HepG2 (cell line): Measurements from ENCODE around the gene BICRAL. TPM values are rescaled to one million over a fixed set of nuclear protein-coding genes. Genes with fewer than 3 reads are reported as not detected.
A peak's percentile ranks its signal among the peaks of the same experiment; 100 is the strongest.

Experiments
- ARNTL ChIP-seq: sonication (generic); formaldehyde crosslinking; IDR thresholded peaks from 2 replicates; pipeline ENCODE4 v1.4.0; 2020; ENCODE audit warnings: mild to moderate bottlenecking, missing genetic modification reagents
- CBX1 ChIP-seq: IDR thresholded peaks from one replicate; pipeline ENCODE4 v1.6.1; 2016; ENCODE audit warnings: antibody characterized with exemption, low read depth
- FOXC1 ChIP-seq: sonication (generic); formaldehyde crosslinking; IDR thresholded peaks from 2 replicates; pipeline ENCODE4 v1.8.0; 2022; ENCODE audit warnings: mild to moderate bottlenecking, missing genetic modification reagents, borderline replicate concordance
- GZF1 ChIP-seq: sonication (generic); formaldehyde crosslinking; IDR thresholded peaks from 2 replicates; pipeline ENCODE4 v1.5.1; 2020; ENCODE audit warnings: mild to moderate bottlenecking, missing genetic modification reagents
- HOXD1 ChIP-seq: sonication (generic); formaldehyde crosslinking; IDR thresholded peaks from 2 replicates; pipeline ENCODE4 v1.5.0; 2020; ENCODE audit warnings: missing genetic modification reagents
- IRF1 ChIP-seq: sonication (generic); formaldehyde crosslinking; IDR thresholded peaks from 2 replicates; pipeline ENCODE4 v1.4.0; 2020; ENCODE audit warnings: low read depth, mild to moderate bottlenecking, missing genetic modification reagents
- PHF21A ChIP-seq: sonication (generic); formaldehyde crosslinking; IDR thresholded peaks from 2 replicates; pipeline ENCODE4 v1.5.0; 2020; ENCODE audit warnings: mild to moderate bottlenecking, missing genetic modification reagents
- SYNCRIP ChIP-seq: fragments of 200-400 bp; formaldehyde crosslinking; IDR thresholded peaks from 2 replicates; pipeline ENCODE4 v1.6.1; 2018; ENCODE audit warnings: mild to moderate bottlenecking, low read depth, low read length; ENCODE audit not compliant: insufficient read depth
- TBX2 ChIP-seq: sonication (generic); formaldehyde crosslinking; IDR thresholded peaks from 2 replicates; pipeline ENCODE4 v1.5.0; 2020; ENCODE audit warnings: missing genetic modification reagents, mild to moderate bottlenecking, borderline replicate concordance
- ZBTB34 ChIP-seq: sonication (generic); formaldehyde crosslinking; IDR thresholded peaks from 2 replicates; pipeline ENCODE4 v1.8.0; 2022; ENCODE audit warnings: mild to moderate bottlenecking, missing genetic modification reagents
- ZFP36L1 ChIP-seq: sonication (generic); formaldehyde crosslinking; IDR thresholded peaks from 2 replicates; pipeline ENCODE4 v1.8.0; 2022; ENCODE audit warnings: mild to moderate bottlenecking, missing genetic modification reagents, moderate library complexity
- ZFP37 ChIP-seq: sonication (generic); formaldehyde crosslinking; IDR thresholded peaks from 2 replicates; pipeline ENCODE4 v1.4.0; 2020; ENCODE audit warnings: missing genetic modification reagents, borderline replicate concordance
- ZNF138 ChIP-seq: sonication (generic); formaldehyde crosslinking; IDR thresholded peaks from 2 replicates; pipeline ENCODE4 v1.5.0; 2020; ENCODE audit warnings: mild to moderate bottlenecking, low read depth, missing genetic modification reagents
- ZNF235 ChIP-seq: sonication (generic); formaldehyde crosslinking; IDR thresholded peaks from 2 replicates; pipeline ENCODE4 v1.8.1; 2023; ENCODE audit warnings: mild to moderate bottlenecking, missing genetic modification reagents, borderline replicate concordance
- ZNF383 ChIP-seq: sonication (generic); formaldehyde crosslinking; IDR thresholded peaks from 2 replicates; pipeline ENCODE4 v1.4.0; 2020; ENCODE audit warnings: missing genetic modification reagents, mild to moderate bottlenecking, borderline replicate concordance
- ZNF563 ChIP-seq: sonication (generic); formaldehyde crosslinking; IDR thresholded peaks from 2 replicates; pipeline ENCODE4 v1.8.0; 2022; ENCODE audit warnings: mild to moderate bottlenecking, moderate library complexity, missing genetic modification reagents
- ZNF615 ChIP-seq: sonication (generic); formaldehyde crosslinking; IDR thresholded peaks from 2 replicates; pipeline ENCODE4 v1.5.0; 2020; ENCODE audit warnings: mild to moderate bottlenecking, missing genetic modification reagents, borderline replicate concordance
- ZSCAN31 ChIP-seq: sonication (generic); formaldehyde crosslinking; IDR thresholded peaks from 2 replicates; pipeline ENCODE4 v1.5.0; 2020; ENCODE audit warnings: low read depth, mild to moderate bottlenecking, missing genetic modification reagents
- polyA plus RNA-seq, 8 experiments: library from polyadenylated mRNA; depleted of rRNA in 3 of 8; stranded (reverse) in 7 of 8; unstranded in 1 of 8; fragments of >200 nt; fragmentation: Illumina TruSeq in 4 of 8; extraction: Trizol in 4 of 8; gene quantifications; 2 replicates each; pipeline versions ENCODE4 v1.2.1 to v1.2.3, GENCODE V29; 2011 to 2016; ENCODE audit warnings: low read depth in 4 of 8, missing spikeins in 1 of 8, mixed read lengths in 1 of 8; ENCODE audit not compliant: insufficient read depth in 1 of 8
- total RNA-seq, 5 experiments: library from RNA; depleted of rRNA; stranded (reverse); fragments of >200 nt; fragmentation: Illumina TruSeq; extraction: Trizol; gene quantifications; 2 replicates each; pipeline ENCODE4 v1.2.3, GENCODE V29; 2016; ENCODE audit warnings: low read depth in 1 of 5
- TF ChIP-seq, protein P1 (sequence below): sonication (generic); formaldehyde crosslinking; IDR thresholded peaks from 2 replicates; pipeline ENCODE4 v1.5.0; 2020; ENCODE audit warnings: mild to moderate bottlenecking, missing genetic modification reagents, moderate library complexity
- TF ChIP-seq, protein P2 (sequence below): sonication (generic); formaldehyde crosslinking; IDR thresholded peaks from 2 replicates; pipeline ENCODE4 v1.4.0; 2020; ENCODE audit warnings: mild to moderate bottlenecking, missing genetic modification reagents
- TF ChIP-seq, protein P3 (sequence below): sonication (generic); formaldehyde crosslinking; IDR thresholded peaks from 2 replicates; pipeline ENCODE4 v1.8.0; 2022; ENCODE audit warnings: missing genetic modification reagents, low read depth, mild to moderate bottlenecking, borderline replicate concordance
- TF ChIP-seq, protein P4 (sequence below): sonication (generic); formaldehyde crosslinking; IDR thresholded peaks from 2 replicates; pipeline ENCODE4 v1.9.0; 2022; ENCODE audit warnings: missing genetic modification reagents, mild to moderate bottlenecking, borderline replicate concordance

BICRAL gene
- total and polyA plus RNA-seq, 2 of the 13 experiments (the other 11 are each of a cell fraction or from before 2014, with no cell fraction given) = 5.0 to 13.5 TPM

- TF ChIP-seq SYNCRIP = no peak
- no peak; the same call in 1 of the 2 replicates for TF ChIP-seq ZNF563 (CRISPR knock-in tag)
- TF ChIP-seq ZSCAN31 = no peak
- TF ChIP-seq PHF21A (CRISPR knock-in tag) = no peak
- TF ChIP-seq ZNF383 (CRISPR knock-in tag) = 0 out of 2 replicates have a peak, but pooled peaks have one; percentile 9
- TF ChIP-seq, protein P1, sequence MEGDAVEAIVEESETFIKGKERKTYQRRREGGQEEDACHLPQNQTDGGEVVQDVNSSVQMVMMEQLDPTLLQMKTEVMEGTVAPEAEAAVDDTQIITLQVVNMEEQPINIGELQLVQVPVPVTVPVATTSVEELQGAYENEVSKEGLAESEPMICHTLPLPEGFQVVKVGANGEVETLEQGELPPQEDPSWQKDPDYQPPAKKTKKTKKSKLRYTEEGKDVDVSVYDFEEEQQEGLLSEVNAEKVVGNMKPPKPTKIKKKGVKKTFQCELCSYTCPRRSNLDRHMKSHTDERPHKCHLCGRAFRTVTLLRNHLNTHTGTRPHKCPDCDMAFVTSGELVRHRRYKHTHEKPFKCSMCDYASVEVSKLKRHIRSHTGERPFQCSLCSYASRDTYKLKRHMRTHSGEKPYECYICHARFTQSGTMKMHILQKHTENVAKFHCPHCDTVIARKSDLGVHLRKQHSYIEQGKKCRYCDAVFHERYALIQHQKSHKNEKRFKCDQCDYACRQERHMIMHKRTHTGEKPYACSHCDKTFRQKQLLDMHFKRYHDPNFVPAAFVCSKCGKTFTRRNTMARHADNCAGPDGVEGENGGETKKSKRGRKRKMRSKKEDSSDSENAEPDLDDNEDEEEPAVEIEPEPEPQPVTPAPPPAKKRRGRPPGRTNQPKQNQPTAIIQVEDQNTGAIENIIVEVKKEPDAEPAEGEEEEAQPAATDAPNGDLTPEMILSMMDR = no peak; the same call in 1 of the 2 replicates
- TF ChIP-seq CBX1 = peak; percentile 76
- peak; percentile 94 for TF ChIP-seq HOXD1 (CRISPR knock-in tag)
- TF ChIP-seq ZFP37 (CRISPR knock-in tag) = no peak
- no peak for TF ChIP-seq IRF1 (CRISPR knock-in tag)
- TF ChIP-seq ZNF235 (CRISPR knock-in tag) = 0 out of 2 replicates have a peak, but pooled peaks have one; percentile 64
- TF ChIP-seq, protein P2, sequence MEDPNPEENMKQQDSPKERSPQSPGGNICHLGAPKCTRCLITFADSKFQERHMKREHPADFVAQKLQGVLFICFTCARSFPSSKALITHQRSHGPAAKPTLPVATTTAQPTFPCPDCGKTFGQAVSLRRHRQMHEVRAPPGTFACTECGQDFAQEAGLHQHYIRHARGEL (CRISPR knock-in tag) = no peak
- peak; percentile 85 for TF ChIP-seq ZNF615 (CRISPR knock-in tag)
- peak; percentile 42; the same call in 1 of the 2 replicates for TF ChIP-seq ZBTB34 (CRISPR knock-in tag)
- peak; percentile 79 for TF ChIP-seq ARNTL (CRISPR knock-in tag)
- TF ChIP-seq FOXC1 (CRISPR knock-in tag) = no peak
- TF ChIP-seq ZNF138 (CRISPR knock-in tag) = no peak
- no peak; the same call in 1 of the 2 replicates for TF ChIP-seq GZF1 (CRISPR knock-in tag)
- TF ChIP-seq, protein P3, sequence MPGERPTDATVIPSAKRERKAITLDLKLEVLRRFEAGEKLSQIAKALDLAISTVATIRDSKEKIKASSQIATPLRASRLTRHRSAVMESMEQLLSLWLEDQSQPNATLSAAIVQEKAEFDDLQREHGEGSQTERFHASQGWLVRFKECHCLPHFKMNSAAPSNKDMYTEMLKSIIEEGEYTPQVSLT (CRISPR knock-in tag) = no peak
- peak; percentile 83; the same call in 1 of the 2 replicates for TF ChIP-seq ZFP36L1
- TF ChIP-seq TBX2 (CRISPR knock-in tag) = peak; percentile 49; the same call in 1 of the 2 replicates
- TF ChIP-seq, protein P4, sequence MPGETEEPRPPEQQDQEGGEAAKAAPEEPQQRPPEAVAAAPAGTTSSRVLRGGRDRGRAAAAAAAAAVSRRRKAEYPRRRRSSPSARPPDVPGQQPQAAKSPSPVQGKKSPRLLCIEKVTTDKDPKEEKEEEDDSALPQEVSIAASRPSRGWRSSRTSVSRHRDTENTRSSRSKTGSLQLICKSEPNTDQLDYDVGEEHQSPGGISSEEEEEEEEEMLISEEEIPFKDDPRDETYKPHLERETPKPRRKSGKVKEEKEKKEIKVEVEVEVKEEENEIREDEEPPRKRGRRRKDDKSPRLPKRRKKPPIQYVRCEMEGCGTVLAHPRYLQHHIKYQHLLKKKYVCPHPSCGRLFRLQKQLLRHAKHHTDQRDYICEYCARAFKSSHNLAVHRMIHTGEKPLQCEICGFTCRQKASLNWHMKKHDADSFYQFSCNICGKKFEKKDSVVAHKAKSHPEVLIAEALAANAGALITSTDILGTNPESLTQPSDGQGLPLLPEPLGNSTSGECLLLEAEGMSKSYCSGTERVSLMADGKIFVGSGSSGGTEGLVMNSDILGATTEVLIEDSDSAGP = peak; percentile 96
Observed at GRCh38 chr6:42745640-42746462, 36.0 kb upstream of the BICRAL start, which contains the start of gene TBCC (continued).
